HG02885 (cell line): ENCODE results near the gene PARD6G.
"Not testable (repeated sequence)": the region's sequence is repeated elsewhere in the genome, so short reads cannot be mapped to it uniquely, and the experiment has no call there.

Experiments
- ATAC-seq: cut with Tn5 transposase; IDR thresholded peaks from one replicate; pipeline ENCODE4 v1.9.1; 2021; ENCODE audit warnings: mild to moderate bottlenecking; ENCODE audit not compliant: unreplicated experiment, poor library complexity

The PARD6G gene

DNA sequence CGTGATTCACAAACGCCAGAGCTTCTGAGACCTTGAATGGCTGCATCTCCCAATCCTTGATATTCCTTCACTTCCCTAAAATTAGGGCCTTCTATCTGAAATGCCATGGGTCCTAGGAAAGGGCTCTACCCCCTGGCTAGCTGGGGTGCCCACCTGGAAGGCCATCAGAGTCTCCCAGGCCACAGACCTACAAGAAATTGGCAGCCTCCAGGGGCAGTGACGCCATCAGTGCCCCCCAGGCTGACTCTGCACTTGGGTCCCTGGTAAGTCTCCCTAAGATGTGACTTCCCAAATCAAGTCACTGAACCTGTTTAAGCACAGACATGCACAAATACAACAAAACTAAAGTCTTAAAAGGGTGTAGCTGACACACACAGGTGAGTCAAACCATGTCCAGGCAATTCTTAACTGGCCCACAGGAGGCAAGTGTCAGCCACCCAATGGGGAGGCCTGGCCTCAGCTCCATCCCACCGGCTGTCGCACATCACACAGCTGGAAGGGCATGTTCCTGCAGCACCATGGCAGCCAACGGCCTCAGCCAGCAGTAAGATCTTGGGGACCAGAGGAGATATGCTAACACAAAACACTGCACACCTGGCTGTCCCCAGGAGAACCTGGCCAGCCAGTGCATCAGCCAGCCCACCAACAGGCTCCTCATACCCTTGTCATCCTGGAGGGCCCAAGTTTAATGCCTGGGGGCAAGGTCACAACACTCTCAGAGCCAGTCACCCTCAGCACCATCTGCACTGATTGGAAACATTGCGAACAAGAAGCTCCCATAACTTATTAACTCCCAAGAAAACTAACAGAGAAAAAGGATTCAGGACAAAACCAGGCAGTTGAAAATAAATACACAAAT is 5.2 kb downstream of the PARD6G start:
- ATAC-seq: no peak

GRCh38 chr18:80239830-80240229 is 7.5 kb downstream of the PARD6G start:
- no peak for ATAC-seq

DNA sequence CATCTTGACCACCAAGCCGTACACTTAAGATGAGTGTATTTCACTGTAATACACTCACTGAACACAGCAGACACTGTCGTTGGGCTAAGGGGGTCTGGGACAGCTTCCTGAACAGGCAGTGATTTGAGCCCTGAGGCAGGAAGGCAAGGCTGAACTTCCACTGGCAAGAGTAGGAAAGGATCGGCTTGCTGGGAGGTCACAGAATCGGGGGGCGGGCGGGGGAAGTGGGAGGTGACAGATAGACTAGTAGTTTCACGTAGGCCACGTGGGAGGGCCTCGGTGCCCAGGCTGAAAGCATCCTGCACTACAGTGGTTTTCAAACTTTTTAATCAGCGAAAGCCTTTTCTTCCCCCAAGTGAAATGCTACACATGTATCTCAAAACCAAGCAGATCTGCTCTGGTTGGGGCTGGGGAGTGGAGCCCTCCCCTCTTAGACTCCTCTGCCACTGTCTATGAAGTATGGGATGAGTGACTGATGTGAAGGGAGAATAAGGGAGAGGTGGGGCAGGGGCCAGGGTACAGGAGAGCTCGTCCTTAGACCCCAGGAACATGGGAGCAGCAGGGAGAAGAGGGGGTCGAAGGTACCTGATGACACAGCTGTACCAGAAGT is 8.6 kb downstream of the PARD6G start:
- ATAC-seq: no peak

GRCh38 chr18:80237519-80237918 is 9.8 kb downstream of the PARD6G start:
- not testable (repeated sequence) for ATAC-seq

DNA sequence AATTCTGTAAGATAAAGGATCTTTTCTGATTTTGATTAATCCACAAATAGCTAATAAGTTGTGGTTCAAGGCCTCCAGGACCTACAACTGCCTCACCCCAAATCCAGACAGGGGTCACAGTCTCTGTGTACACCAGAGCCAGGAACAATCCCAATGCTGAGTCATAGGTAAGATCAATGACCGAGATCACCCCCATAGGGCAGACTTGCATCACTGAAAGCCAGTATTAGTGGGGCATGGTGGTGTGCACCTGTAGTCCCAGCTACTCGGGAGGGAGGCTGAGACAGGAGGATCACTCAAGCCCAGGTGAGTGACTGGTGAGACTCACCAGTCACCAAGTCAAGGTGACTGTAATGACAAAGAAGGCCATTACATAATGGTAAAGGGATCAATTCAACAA is 12.9 kb downstream of the PARD6G start:
- ATAC-seq: no peak

GRCh38 chr18:80233899-80234298 is 13.4 kb downstream of the PARD6G start:
- ATAC-seq: no peak

GRCh38 chr18:80233201-80233835 is 14.0 kb downstream of the PARD6G start:
- no peak for ATAC-seq

DNA sequence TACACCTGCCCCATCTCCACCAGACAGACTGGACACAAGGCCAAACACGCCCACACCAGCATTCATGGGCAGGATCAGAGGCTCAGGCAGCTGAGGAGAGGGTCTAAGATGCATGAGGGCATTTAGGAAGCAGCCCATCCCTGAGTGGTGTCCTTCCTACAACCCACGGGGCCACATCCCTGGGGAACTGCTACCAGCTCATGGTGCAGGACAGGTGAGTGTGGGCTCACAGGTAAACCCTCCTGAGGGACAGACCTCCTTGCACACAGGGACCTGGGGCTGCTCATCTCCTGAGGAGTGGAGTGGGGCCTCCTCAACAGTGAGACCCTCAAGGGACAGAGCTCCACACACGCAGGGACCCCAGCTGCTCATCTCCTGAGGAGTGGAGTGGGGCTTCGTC is 14.6 kb downstream of the PARD6G start:
- ATAC-seq: no peak

DNA sequence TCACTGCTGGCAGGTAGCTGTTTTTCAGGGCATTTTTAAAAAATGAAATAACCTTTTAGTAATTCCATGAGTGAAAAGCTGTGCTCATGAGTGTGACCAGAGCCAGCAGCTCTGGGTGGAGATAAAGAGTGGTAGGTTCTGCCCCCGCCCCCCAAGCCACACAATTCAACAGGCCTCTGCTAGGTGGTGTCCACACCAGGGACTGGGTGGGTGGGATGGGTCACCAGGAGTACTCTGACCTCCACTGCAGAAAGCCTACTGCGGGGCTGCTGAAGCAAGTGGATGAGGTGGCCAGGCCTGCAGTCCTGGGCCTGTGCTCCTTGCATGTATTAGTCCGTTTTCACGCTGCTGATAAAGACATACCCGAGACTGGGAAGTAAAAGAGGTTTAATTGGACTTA is 15.3 kb downstream of the PARD6G start:
- no peak for ATAC-seq

GRCh38 chr18:80231616-80232015 is 15.7 kb downstream of the PARD6G start:
- no peak for ATAC-seq

DNA sequence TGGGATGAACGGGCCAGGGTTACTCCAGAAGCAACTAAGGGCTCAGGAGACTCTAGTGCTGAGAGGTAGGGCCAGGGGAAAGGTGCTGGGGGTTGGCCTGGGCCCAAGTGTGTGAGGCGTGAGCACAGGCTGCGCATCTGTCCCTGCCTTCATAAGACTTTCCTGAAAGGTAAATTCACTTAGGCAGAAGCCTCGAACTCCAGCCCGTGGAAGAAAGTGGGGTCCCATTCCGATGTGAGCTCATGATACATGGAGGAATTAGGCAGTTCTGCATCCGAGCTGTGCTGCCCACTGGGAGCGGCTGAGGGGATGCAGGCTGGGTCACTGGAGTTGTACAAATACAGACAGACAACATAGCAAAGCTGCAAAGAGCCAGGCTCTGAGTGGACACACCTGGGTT is 16.2 kb downstream of the PARD6G start:
- no peak for ATAC-seq

DNA sequence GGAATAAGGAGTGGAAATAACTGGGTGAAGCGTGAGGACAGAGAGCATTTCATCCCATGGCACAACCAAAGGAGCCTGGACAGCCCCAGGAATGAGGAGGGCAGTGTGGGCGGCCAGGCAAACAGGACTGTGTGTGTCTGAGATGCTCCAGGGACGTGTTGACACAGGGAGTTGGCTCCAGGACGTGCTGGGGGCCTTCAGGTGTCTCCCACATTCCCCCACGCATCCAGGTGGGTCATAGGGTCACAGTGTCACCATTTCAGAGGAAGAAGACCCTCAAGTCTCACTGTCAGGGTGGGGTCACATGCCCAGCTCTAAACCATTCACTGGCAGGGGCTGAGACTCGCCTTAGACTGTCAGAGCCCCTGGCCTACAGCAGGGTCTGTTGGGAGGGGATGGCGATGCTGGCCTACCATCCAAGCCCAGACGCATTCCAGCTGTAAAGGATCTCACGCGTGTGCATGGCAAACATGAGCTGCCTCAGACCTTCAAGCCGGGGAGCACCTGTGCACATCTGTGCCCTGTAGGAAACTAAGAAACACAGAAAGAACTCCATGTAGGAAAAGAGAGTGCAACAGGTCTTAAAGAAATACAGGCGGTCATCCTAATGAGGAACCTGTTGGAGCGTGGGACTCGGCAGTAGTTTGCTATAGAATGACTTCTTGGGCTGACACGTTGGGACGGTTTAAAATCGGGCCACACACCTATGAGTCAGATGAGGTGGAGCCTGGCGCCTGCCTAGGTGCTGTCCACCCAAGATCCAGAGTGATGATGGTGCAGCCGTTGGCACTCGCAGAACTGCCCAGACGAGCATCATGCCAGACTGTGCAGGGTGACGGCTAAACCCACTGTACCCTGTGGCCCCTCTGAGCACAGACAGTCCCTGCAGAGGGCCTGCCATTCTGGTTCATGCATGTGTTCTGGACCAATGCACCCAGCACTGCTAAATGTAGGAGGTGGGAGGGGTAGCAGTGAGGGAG is 17.3 kb downstream of the PARD6G start:
- ATAC-seq: no peak

GRCh38 chr18:80229363-80229762 is 18.0 kb downstream of the PARD6G start:
- no peak for ATAC-seq

DNA sequence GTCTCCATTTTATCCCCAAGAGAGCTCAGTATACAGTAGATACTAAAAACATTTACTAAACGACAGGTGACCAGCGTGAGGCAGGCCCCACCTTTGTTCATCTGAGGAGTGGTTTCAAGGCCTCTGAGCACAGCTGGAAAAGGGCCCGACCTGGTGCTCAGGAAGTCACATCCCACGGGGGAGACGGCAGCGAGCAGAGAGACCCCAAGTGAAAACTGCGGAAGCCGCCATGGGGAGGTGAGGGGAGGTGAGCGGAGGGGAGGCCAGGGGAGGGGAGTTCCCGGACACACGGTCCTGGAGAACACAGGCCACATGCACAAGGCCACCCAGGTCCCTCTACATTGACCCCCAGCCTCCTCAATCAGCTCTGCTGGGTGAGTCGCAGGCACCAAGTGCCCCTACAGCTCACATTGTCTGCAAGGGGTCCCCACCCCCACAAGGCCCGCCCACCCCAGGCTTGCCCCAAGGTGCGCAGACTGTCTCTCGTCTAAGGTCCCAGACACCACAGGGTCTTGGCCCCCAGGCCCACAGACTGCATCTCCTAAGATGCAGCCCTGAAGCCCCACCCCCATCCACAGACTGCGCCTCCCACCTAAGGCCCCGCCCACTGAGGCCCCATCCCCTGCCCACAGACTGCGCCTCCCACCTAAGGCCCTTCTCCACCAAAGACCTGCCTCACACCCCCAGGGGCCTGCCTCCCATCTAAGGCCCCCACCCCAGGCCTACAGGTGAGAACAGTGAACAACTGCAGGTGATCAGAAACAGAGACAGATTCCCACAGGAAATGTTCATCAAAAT is 19.1 kb downstream of the PARD6G start:
- ATAC-seq: no peak

- no peak for ATAC-seq
Observed at GRCh38 chr18:80227472-80227871, 19.8 kb downstream of the PARD6G start.

DNA sequence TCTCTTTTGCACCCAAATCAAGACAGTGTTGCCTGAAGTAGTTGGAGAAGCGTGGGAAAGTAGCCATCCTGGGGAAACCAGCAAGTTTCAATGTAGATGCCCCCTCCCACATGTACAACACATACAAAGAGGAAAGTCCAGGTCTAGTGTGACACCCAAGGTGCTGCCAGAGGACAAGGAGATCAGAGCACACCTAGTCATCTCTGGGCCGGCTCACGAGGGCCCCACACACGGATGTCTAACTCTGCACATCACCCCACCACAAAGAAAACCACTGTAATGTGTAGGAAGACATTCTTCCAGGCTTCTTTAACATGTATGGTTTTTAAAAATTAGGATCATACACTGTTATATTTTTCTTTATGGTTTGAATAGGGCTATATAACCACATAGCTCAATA is 21.6 kb downstream of the PARD6G start:
- ATAC-seq: no peak

GRCh38 chr18:80223581-80224148 is 23.6 kb downstream of the PARD6G start:
- ATAC-seq: no peak

DNA sequence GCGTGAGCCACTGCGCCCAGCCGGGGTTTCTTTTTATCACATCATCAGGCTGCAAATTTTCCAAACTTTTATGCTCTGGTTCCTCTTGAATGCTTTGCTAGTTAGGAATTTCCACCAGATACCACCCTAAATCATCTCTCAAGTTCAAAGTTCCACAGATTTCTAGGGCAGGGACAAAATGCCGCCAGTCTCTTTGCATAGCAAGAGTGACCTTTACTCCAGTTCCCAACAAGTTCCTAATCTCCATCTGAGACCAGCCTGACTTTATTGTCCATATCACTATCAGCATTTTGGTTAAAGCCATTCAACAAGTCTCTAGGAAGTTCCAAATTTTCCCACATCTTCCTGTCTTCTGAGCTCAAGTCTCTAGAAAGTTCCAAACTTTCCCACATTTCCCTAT is 27.8 kb downstream of the PARD6G start:
- not testable (repeated sequence) for ATAC-seq
